GM06990 (cell line): ENCODE measurements around the gene NPTN.
"Not testable (repeated sequence)": the region's sequence is repeated elsewhere in the genome, so short reads cannot be mapped to it uniquely, and the experiment has no call there.

Source experiments
- DNase-seq: peaks from one replicate; pipeline ENCODE4 v3.0.0-alpha.2; 2011; ENCODE audit not compliant: insufficient read length; ENCODE audit errors: extremely low read depth
- H3K27me3 ChIP-seq: replicated peaks from 2 replicates; pipeline ENCODE4 v1.6.0; 2011; ENCODE audit warnings: low read length; ENCODE audit not compliant: control insufficient read depth, insufficient read depth
- H3K36me3 ChIP-seq: 2 replicates; pipeline ENCODE4 v1.5.1; 2011; ENCODE audit warnings: low read length; ENCODE audit not compliant: control insufficient read depth, insufficient read depth
- H3K4me3 ChIP-seq: replicated peaks from 2 replicates; pipeline ENCODE4 v1.5.1; 2011; ENCODE audit warnings: low read depth, mild to moderate bottlenecking, control low read depth, low read length
- TF ChIP-seq, protein P1 (sequence below): IDR thresholded peaks from 2 replicates; pipeline ENCODE4 v1.5.1; 2011; ENCODE audit warnings: low read length, control low read depth, mild to moderate bottlenecking, inconsistent platforms; ENCODE audit not compliant: insufficient read depth, poor library complexity, severe bottlenecking

Gene NPTN

DNA sequence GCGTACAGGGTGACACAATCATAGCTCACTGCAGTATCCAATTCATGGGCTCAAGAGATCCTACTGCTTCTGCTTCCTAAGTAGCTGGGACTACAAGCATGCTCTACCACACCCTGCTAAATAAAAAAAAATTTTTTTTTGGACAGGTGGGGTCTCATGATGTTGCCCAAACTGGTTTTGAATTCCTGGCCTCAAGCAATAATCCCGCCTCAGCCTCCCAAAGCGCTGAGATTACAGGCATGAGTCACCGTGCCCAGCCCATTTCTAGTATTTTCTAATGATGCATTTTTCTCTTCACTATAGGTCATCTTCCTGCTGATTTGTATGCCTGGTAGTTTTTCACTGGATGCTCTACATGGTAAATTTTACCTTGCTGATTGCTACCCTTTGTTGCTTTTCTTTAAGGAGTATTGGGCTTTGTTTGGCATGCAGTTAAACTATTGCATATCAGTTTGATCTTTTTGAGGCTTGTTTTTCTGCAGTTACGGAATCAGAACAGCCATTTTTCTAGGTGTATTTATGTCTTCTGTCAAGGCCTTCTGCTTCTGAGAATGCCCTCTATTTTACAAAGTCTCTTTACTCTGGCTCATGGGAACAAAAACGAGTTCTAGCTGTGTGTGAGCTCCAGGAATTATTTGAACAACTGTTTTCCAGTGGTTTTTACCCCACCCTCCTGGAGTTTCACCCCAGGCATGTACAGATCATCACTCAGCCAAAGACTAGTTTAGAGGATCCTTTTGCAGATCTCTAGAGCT is 14.2 kb upstream of the NPTN start:
- DNase-seq: no peak
- no peak overlapping the region for H3K4me3 ChIP-seq

DNA sequence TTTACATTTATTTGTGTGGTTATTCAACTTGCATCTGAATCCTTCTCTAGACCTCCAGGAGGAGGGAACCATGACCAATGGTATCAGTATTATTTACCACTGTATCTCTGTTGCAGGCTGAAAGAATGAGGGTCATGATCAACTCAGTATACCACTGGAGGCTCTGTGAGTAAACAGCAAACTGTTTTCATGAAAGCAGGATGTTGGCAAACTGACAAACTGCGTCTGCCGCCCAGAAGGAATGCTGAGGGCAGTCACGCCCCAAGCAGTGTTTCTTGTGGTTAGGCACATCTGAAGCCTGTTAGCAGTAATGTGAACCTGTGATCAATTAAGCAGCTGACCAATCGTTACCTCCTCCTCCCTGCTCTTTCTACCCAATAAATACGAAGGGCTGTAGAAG is 6.3 kb upstream of the NPTN start:
- not testable (repeated sequence) for DNase-seq, H3K4me3 ChIP-seq, H3K27me3 ChIP-seq, H3K36me3 ChIP-seq

More for the DNA sequence above, 14.2 kb upstream of the NPTN start:
- no peaks in the 10 kb centered on the region for H3K27me3 ChIP-seq
- no peaks in the 10 kb centered on the region for H3K36me3 ChIP-seq
- TF ChIP-seq, protein P1, sequence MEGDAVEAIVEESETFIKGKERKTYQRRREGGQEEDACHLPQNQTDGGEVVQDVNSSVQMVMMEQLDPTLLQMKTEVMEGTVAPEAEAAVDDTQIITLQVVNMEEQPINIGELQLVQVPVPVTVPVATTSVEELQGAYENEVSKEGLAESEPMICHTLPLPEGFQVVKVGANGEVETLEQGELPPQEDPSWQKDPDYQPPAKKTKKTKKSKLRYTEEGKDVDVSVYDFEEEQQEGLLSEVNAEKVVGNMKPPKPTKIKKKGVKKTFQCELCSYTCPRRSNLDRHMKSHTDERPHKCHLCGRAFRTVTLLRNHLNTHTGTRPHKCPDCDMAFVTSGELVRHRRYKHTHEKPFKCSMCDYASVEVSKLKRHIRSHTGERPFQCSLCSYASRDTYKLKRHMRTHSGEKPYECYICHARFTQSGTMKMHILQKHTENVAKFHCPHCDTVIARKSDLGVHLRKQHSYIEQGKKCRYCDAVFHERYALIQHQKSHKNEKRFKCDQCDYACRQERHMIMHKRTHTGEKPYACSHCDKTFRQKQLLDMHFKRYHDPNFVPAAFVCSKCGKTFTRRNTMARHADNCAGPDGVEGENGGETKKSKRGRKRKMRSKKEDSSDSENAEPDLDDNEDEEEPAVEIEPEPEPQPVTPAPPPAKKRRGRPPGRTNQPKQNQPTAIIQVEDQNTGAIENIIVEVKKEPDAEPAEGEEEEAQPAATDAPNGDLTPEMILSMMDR: no peak

DNA sequence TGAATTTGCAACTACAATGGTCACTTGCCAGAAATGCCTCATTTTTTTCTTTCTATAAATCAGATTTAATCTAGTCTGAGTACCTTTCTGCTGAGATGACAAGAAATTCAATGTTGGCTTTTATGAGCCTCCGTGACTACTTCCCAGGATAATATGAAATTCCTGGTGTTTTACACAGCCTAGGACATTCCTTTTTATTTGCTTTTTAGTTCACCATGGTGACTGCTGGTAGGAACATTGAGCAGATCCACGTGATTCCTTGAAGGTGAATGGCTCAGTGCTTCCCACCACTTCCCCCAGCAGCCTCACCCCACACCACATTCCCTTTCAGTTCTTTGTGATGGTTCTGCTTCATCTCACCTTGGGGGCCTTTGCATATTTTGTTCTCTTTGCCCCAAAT is 4.3 kb upstream of the NPTN start:
- DNase-seq: no peak
- TF ChIP-seq, protein P1: no peak
- no peaks in the 10 kb centered on the region for H3K36me3 ChIP-seq
- H3K4me3 ChIP-seq: no peak overlapping the region
- H3K27me3 ChIP-seq: no peaks in the 10 kb centered on the region; the same call in none of the 2 replicates

DNA sequence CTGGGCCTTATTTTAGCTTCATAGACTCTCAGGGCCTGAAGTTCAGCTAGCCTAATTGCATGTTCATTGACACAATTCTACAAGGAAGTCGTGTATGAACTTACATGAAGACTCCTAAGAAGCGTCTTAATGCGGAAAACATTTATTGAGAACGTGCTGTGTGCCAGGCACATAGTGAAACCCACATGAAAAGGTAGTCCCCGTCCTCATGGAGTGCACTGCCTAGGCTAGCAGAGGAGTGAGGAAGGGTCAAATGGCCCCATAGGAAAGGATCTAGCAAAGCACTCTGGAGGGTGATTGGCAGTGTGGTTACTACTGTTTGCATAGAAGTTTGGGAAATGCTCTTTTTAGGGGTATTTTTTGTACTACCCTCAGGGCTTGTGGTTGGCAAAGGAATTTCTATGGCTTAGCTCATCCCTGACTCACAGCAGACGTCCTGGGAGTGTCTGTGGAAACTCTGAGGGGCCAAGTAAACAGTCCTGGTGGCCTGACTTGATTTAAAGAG is 854 bp upstream of the NPTN start:
- H3K4me3 ChIP-seq: no peak overlapping the region
- TF ChIP-seq, protein P1: no peak
- no peak for DNase-seq
- H3K36me3 ChIP-seq: no peaks in the 10 kb centered on the region
- no peaks in the 10 kb centered on the region for H3K27me3 ChIP-seq

DNA sequence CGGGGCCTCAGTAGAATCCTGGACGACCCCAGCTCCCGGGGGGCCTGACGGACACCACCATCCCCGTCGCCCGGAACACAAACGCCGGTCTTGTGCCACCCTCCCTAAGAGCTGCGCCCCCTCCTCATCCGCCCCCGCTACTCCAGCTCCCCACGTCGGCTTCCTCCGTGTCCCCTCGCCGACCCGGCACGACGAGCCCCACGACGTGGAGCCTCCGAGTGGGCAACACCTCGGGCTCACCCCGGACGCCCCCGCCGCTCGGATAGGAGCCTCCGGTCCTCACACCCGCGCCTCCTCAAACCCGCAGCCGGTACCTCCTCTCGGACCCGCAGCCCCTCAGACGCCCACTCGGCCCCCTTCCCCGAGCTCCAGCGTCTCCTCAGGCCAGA is 525 bp downstream of the NPTN start:
- no peaks in the 10 kb centered on the region for H3K27me3 ChIP-seq
- DNase-seq: peak; percentile 32
- H3K4me3 ChIP-seq: peak overlapping the region; percentile 97
- H3K36me3 ChIP-seq: no peaks in the 10 kb centered on the region
- TF ChIP-seq, protein P1: no peak

DNA sequence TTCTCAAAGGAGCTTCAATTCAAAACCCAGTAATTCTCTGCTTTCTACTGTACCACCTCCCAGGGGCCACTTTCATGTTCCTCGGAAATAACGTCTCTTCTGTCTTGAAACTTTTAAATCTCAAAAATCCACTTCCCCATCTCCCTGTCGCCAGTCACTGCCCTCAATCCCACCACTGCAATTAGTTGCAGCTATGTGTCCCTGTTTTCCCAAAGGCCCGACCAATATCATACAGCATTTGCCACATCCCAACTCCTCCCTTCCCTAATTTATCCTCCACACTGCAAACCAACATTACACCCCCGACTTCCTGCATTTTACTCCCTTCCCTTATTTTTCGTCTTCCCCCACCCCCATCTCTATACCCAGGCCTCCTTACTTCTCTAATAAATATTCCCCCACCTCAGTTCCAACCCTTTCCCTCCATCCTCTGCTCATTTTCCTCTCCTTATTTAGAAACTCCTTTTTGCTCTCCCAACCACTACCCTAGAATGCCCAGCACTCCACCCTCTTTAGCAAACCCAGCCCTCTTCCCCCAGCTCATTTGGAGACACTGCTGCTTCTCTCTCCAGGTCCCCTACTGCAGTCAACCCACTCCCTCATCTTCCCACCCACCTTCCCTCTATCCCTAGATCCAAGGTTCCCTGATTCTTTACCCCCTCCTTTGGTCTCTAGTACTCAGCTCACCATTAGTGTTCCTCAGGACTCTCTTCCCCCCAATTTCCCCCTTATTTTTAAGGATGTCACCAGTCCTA is 1.1 kb downstream of the NPTN start:
- Histone ChIP-seq H3K27me3 (no peaks in the 10 kb centered on the region), H3K4me3 (peak overlapping the region; percentile 97), H3K36me3 (no peaks in the 10 kb centered on the region)
- DNase-seq: no peak
- TF ChIP-seq, protein P1: no peak
